K562 (cell line): ENCODE measurements around the gene PRC1. TPM values are rescaled to one million over a fixed set of nuclear protein-coding genes. Genes with fewer than 3 reads are reported as not detected.

Source experiments
- ELK3 ChIP-seq: fragments of 450-650 bp; formaldehyde crosslinking; IDR thresholded peaks from 2 replicates; pipeline ENCODE4 v1.4.0; 2020; ENCODE audit warnings: mild to moderate bottlenecking
- GTF2F1 ChIP-seq: IDR thresholded peaks from 2 replicates; pipeline ENCODE4 v1.6.1; 2011; ENCODE audit warnings: low read depth, low read length, improper control_type of control experiment
- HDAC8 ChIP-seq: fragments of 450-650 bp; IDR thresholded peaks from 2 replicates; pipeline ENCODE4 v1.6.1; 2016; ENCODE audit warnings: mild to moderate bottlenecking, missing genetic modification characterization, moderate library complexity, missing compliant biosample characterization
- NEUROD1 ChIP-seq: fragments of 150-350 bp; IDR thresholded peaks from 2 replicates; pipeline ENCODE4 v1.6.1; 2014; ENCODE audit warnings: borderline replicate concordance, low read length, low read depth; ENCODE audit not compliant: partially characterized antibody
- POLR2B ChIP-seq: fragments of 450-650 bp; IDR thresholded peaks from 2 replicates; pipeline ENCODE4 v1.6.1; 2018; ENCODE audit warnings: low read depth; ENCODE audit not compliant: partially characterized antibody
- PPARD ChIP-seq: fragments of 250-450 bp; sonication (Bioruptor Pico); IDR thresholded peaks from 2 replicates; pipeline ENCODE4 v1.8.0; 2022; ENCODE audit warnings: inconsistent platforms, mild to moderate bottlenecking, moderate library complexity
- RFX1 ChIP-seq: fragments of 450-650 bp; IDR thresholded peaks from 2 replicates; pipeline ENCODE4 v1.6.1; 2016; ENCODE audit warnings: mild to moderate bottlenecking, moderate library complexity
- SAFB ChIP-seq: fragments of 200-400 bp; formaldehyde crosslinking; IDR thresholded peaks from 2 replicates; pipeline ENCODE4 v1.6.1; 2017; ENCODE audit warnings: low read depth, low read length, borderline replicate concordance
- SP2 ChIP-seq: IDR thresholded peaks from 2 replicates; pipeline ENCODE4 v1.6.1; 2011; ENCODE audit warnings: mild to moderate bottlenecking, low read depth, low read length, moderate library complexity; ENCODE audit not compliant: poor library complexity, severe bottlenecking; ENCODE audit errors: extremely low read depth
- SPI1 ChIP-seq: IDR thresholded peaks from 2 replicates; pipeline ENCODE4 v1.6.1; 2011; ENCODE audit warnings: low read depth, low read length, control low read depth, borderline replicate concordance
- ZFP91 ChIP-seq: sonication (generic); formaldehyde crosslinking; IDR thresholded peaks from 2 replicates; pipeline ENCODE4 v1.8.0; 2022; ENCODE audit warnings: mild to moderate bottlenecking, missing genetic modification reagents
- ZFX ChIP-seq: sonication (generic); formaldehyde crosslinking; IDR thresholded peaks from 2 replicates; pipeline ENCODE4 v1.8.0; 2022; ENCODE audit warnings: mild to moderate bottlenecking, missing genetic modification reagents, moderate library complexity
- ZNF431 ChIP-seq: sonication (generic); formaldehyde crosslinking; IDR thresholded peaks from 2 replicates; pipeline ENCODE4 v1.8.0; 2022; ENCODE audit warnings: mild to moderate bottlenecking, missing genetic modification reagents
- ZNF436 ChIP-seq: fragments of 250-450, 450-650 bp; sonication (Bioruptor Pico); formaldehyde crosslinking; IDR thresholded peaks from 2 replicates; pipeline ENCODE4 v1.7.0; 2020; ENCODE audit warnings: mild to moderate bottlenecking
- ZNF584 ChIP-seq: fragments of 200-800 bp; sonication (Bioruptor generic); IDR thresholded peaks from 2 replicates; pipeline ENCODE4 v1.6.1; 2016; ENCODE audit warnings: low read depth, mild to moderate bottlenecking, missing genetic modification characterization, missing compliant biosample characterization
- polyA plus RNA-seq, 8 experiments: library from polyadenylated mRNA; depleted of rRNA in 4 of 8; stranded (reverse) in 5 of 8; unstranded in 3 of 8; fragments of >200 nt; fragmentation: Nextera tagmentation in 2 of 8; fragmentation: Illumina TruSeq in 1 of 8; extraction: Ambion mirVana in 2 of 8; extraction: Trizol in 1 of 8; gene quantifications; 2 replicates each; pipeline versions ENCODE4 v1.2.1 to v1.2.3, GENCODE V29; 2011 to 2014; ENCODE audit warnings: inconsistent platforms in 1 of 8, missing spikeins in 1 of 8
- total RNA-seq, 7 experiments: library from RNA; depleted of rRNA in 6 of 7; stranded (reverse); fragments of >200 nt in 6 of 7; fragmentation: Illumina TruSeq in 2 of 7; extraction: Trizol in 2 of 7; gene quantifications; 2 replicates each; pipeline versions ENCODE4 v1.2.1 to v1.2.3, GENCODE V29; 2011 to 2021; ENCODE audit warnings: low replicate concordance in 1 of 7
- TF ChIP-seq, protein P1 (sequence below): sonication (generic); formaldehyde crosslinking; IDR thresholded peaks from 2 replicates; pipeline ENCODE4 v1.8.0; 2023; ENCODE audit warnings: mild to moderate bottlenecking, missing genetic modification reagents
- TF ChIP-seq, protein P2 (sequence below): sonication (generic); formaldehyde crosslinking; IDR thresholded peaks from 2 replicates; pipeline ENCODE4 v1.8.1; 2023; ENCODE audit warnings: mild to moderate bottlenecking, missing genetic modification reagents
- TF ChIP-seq, protein P3 (sequence below): fragments of 450-650 bp; IDR thresholded peaks from 2 replicates; pipeline ENCODE4 v1.6.1; 2016; ENCODE audit warnings: mild to moderate bottlenecking

The PRC1 gene
- total and polyA plus RNA-seq, 9 of the 15 experiments (the other 6 are each of a cell fraction or from before 2014, with no cell fraction given), result 156 to 391 (median 240) TPM

DNA sequence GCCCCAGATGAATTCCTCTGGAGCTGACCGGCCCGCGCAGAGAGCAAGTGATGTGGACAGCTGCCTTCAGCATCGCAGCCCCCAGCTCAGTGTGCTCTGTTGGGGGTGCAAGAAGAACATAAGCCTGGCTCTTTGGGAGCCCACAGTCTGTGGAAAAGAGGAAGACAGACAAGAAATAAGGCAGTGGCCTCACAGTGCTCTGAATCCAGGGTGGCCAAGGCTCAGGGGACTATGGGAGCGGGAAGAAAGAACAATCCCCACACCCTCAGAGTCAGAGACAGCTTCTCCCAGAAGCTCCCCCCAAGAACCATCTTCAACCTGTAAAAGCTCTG is 61.7 kb downstream of the PRC1 start (continued):
- TF ChIP-seq, protein P1, sequence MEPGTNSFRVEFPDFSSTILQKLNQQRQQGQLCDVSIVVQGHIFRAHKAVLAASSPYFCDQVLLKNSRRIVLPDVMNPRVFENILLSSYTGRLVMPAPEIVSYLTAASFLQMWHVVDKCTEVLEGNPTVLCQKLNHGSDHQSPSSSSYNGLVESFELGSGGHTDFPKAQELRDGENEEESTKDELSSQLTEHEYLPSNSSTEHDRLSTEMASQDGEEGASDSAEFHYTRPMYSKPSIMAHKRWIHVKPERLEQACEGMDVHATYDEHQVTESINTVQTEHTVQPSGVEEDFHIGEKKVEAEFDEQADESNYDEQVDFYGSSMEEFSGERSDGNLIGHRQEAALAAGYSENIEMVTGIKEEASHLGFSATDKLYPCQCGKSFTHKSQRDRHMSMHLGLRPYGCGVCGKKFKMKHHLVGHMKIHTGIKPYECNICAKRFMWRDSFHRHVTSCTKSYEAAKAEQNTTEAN (CRISPR knock-in tag), result no peak
- TF ChIP-seq ZNF436 (CRISPR knock-in tag) (no peak), ZNF584 (CRISPR knock-in tag) (no peak), ZNF431 (0 out of 2 replicates have a peak, but pooled peaks have one; percentile 2), ZFX (CRISPR knock-in tag) (peak; percentile 6; the same call in 1 of the 2 replicates), GTF2F1 (0 out of 2 replicates have a peak, but pooled peaks have one; percentile 2), POLR2B (no peak), SPI1 (peak; percentile 31; the same call in 1 of the 2 replicates), SP2 (no peak), SAFB (no peak), RFX1 (no peak), NEUROD1 (no peak), HDAC8 (0 out of 2 replicates have a peak, but pooled peaks have one; percentile 28), ZFP91 (CRISPR knock-in tag) (no peak), PPARD (CRISPR knock-in tag) (no peak), ELK3 (CRISPR knock-in tag) (no peak)
- TF ChIP-seq, protein P2, sequence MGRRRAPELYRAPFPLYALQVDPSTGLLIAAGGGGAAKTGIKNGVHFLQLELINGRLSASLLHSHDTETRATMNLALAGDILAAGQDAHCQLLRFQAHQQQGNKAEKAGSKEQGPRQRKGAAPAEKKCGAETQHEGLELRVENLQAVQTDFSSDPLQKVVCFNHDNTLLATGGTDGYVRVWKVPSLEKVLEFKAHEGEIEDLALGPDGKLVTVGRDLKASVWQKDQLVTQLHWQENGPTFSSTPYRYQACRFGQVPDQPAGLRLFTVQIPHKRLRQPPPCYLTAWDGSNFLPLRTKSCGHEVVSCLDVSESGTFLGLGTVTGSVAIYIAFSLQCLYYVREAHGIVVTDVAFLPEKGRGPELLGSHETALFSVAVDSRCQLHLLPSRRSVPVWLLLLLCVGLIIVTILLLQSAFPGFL (CRISPR knock-in tag), result no peak
- TF ChIP-seq, protein P3, sequence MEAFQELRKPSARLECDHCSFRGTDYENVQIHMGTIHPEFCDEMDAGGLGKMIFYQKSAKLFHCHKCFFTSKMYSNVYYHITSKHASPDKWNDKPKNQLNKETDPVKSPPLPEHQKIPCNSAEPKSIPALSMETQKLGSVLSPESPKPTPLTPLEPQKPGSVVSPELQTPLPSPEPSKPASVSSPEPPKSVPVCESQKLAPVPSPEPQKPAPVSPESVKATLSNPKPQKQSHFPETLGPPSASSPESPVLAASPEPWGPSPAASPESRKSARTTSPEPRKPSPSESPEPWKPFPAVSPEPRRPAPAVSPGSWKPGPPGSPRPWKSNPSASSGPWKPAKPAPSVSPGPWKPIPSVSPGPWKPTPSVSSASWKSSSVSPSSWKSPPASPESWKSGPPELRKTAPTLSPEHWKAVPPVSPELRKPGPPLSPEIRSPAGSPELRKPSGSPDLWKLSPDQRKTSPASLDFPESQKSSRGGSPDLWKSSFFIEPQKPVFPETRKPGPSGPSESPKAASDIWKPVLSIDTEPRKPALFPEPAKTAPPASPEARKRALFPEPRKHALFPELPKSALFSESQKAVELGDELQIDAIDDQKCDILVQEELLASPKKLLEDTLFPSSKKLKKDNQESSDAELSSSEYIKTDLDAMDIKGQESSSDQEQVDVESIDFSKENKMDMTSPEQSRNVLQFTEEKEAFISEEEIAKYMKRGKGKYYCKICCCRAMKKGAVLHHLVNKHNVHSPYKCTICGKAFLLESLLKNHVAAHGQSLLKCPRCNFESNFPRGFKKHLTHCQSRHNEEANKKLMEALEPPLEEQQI, result no peak
